GM19043 (cell line): ENCODE results near the gene ZBTB17.

Source experiments
- ATAC-seq: cut with Tn5 transposase; IDR thresholded peaks from one replicate; pipeline ENCODE4 v1.9.1; 2021; ENCODE audit warnings: low read depth; ENCODE audit not compliant: unreplicated experiment

Gene ZBTB17

GRCh38 chr1:15962671-15963362, 13.1 kb downstream of the ZBTB17 start:
- no peak for ATAC-seq

GRCh38 chr1:15962176-15962575, 13.7 kb downstream of the ZBTB17 start:
- ATAC-seq: no peak

GRCh38 chr1:15961492-15961891, 14.4 kb downstream of the ZBTB17 start:
- ATAC-seq: no peak

- no peak for ATAC-seq
Observed at GRCh38 chr1:15960808-15961207, 15.1 kb downstream of the ZBTB17 start.

GRCh38 chr1:15959827-15960446, 16.0 kb downstream of the ZBTB17 start:
- no peak for ATAC-seq

- no peak for ATAC-seq
Observed at GRCh38 chr1:15959424-15959823, 16.5 kb downstream of the ZBTB17 start.

- no peak for ATAC-seq
Observed at GRCh38 chr1:15958793-15959192, 17.1 kb downstream of the ZBTB17 start.

- ATAC-seq: no peak
Observed at GRCh38 chr1:15958111-15958510, 17.8 kb downstream of the ZBTB17 start.

GRCh38 chr1:15957221-15958095, 18.4 kb downstream of the ZBTB17 start:
- no peak for ATAC-seq

- no peak for ATAC-seq
Observed at GRCh38 chr1:15956150-15956549, 19.8 kb downstream of the ZBTB17 start.

- no peak for ATAC-seq
Observed at GRCh38 chr1:15955552-15955951, 20.3 kb downstream of the ZBTB17 start.

GRCh38 chr1:15954316-15954715, 21.6 kb downstream of the ZBTB17 start:
- ATAC-seq: no peak

GRCh38 chr1:15953791-15954241, 22.1 kb downstream of the ZBTB17 start:
- no peak for ATAC-seq

- no peak for ATAC-seq
Observed at GRCh38 chr1:15953294-15953771, 22.6 kb downstream of the ZBTB17 start.

GRCh38 chr1:15952317-15953258, 23.3 kb downstream of the ZBTB17 start:
- ATAC-seq: no peak

GRCh38 chr1:15951341-15952153, 24.4 kb downstream of the ZBTB17 start:
- ATAC-seq: no peak

GRCh38 chr1:15950763-15951295, 25.1 kb downstream of the ZBTB17 start:
- no peak for ATAC-seq

- no peak for ATAC-seq
Observed at GRCh38 chr1:15950302-15950701, 25.6 kb downstream of the ZBTB17 start.
